Activated CD8-positive, alpha-beta memory T cell treated with anti-CD3 and anti-CD28 coated beads, Interleukin-2, amount 50 U/mL, for 1 hour (primary cell): Measurements from ENCODE around the gene VANGL1.

ENCODE experiments used
- DNase-seq: peaks from one replicate; pipeline ENCODE4 v3.0.0-alpha.2; 2020; ENCODE audit errors: extremely low read depth

VANGL1 gene

GRCh38 chr1:115705085-115705951 lies 63.5 kb downstream of the VANGL1 start:
- no peak for DNase-seq

- no peak for DNase-seq
Observed at GRCh38 chr1:115705963-115706362, 64.2 kb downstream of the VANGL1 start.

DNA sequence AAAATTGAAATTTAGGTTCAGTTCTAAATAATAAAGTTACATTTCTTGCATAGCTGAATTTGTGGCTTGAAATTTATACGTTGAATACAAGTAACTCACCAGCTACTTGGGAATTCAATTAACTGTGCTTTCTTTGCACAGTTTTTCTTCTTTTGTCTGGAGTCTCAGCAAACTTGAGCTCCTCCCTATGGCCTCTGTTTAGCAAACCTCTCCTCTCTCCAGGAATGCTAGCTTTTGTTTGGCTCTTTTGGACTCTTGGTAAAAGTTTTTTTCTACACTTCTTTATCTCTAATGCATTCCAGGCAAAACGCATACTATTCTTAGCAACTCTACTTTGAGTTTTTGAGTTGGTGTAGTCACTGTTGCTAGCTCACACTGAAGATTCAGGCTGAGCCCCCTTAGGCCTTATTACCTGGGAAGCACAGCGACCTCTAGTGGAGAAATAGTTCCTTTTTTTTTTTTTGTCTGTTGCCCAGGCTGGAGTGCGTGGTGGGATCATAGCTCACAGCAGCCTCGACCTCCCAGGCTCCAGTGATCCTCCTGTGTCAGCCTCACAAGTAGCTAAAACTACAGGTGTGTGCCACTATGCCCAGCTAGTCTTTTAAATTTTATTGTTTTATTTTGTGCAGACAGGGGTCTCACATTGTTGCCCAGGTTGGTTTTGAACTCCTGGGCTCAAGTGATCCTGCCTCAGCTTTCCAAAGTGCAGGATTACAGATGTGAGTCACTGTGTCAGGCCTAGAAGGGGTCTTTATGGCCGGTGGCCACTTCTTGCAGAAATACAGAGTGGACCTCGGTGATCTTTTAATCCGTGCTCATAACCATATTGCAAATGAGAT lies 65.0 kb downstream of the VANGL1 start:
- DNase-seq = no peak

- DNase-seq = no peak
Observed at GRCh38 chr1:115710859-115711624, 69.3 kb downstream of the VANGL1 start.

- DNase-seq = no peak
Observed at GRCh38 chr1:115712911-115713609, 71.3 kb downstream of the VANGL1 start.

DNA sequence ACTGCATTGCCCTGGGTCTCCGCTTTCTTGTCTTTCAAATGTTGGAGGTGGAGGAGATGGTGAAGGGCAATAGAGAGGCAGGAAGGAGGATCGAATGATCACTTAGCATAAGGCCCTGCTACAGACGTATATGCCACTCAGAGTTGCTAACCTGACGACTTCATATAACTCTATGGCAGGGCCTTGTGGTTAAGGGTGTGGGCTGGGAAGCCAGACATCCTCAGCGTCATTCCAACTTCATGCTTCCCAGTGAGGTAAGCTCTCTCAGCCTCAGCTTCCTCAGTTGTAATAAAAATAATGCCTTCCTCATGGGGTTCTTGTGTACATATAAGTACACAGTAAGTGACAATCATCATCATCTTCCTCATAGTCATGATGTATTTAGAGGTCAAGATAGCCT lies 72.1 kb downstream of the VANGL1 start:
- DNase-seq = no peak

DNA sequence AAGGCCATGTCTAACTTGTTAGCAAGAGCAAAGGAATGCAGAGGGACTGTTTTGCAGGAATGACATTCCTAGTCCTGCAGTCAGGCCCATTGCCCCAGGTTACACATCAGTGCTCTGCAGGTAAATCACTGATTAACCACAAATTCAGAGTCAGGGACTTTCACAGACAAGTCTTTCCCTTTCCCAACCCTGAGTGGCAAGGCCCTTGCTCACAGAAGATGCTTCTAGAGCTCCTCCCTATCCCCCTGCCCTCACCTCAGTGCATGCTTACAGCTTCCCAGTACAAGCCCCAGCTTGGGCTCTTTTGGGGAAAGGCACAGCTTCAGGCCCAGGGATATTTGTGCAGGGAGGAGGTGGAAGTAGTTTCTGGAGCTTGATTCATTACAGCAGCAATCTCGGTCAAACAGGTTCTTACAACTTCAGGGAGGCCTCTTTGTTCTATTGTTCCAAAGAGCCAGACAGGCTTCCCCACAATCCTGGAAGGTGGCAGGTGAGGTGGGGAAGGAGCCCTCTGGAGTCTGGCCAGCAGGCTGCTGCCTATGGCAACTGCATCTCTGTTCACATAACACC lies 72.9 kb downstream of the VANGL1 start:
- DNase-seq = no peak

DNA sequence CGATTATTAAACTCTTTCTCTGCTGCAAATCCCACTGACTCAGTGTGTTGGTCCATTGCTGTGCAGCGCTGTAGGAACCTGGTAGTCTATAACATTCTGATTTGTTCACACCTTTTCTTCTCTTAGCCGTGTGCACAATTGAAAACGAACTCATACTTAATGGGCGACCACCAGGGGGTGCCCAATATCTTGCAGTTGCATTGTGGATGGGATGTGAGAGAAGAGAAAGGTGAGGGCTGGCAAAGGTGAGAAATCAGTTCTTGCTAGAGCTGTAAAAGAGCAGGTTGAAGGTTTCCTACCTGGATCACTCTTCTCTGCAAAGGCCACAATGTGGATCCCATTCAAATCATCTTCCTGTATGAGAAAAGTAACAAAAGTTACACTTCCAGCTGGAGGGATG lies 75.8 kb downstream of the VANGL1 start:
- no peak for DNase-seq

- DNase-seq = no peak
Observed at GRCh38 chr1:115718011-115718754, 76.4 kb downstream of the VANGL1 start.

DNA sequence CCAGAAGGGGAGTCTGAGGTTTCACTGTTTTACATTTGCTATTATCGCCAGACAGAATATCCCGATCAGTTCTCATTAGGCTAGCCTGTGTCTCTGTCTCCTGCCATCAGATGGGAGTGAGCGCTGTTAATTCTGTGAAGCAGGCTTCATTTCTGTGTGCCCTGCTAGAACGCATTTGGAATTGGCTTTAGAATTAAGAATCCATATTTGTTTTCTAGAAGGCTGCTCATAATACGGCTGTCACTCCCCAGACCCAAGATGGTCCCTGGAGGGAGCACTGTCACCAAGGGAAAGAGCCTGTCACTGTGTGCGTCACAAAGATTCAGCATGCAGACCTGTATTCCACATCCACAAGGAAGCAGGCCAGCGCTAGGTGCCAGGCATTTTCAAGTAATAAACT lies 77.5 kb downstream of the VANGL1 start:
- DNase-seq = no peak

DNA sequence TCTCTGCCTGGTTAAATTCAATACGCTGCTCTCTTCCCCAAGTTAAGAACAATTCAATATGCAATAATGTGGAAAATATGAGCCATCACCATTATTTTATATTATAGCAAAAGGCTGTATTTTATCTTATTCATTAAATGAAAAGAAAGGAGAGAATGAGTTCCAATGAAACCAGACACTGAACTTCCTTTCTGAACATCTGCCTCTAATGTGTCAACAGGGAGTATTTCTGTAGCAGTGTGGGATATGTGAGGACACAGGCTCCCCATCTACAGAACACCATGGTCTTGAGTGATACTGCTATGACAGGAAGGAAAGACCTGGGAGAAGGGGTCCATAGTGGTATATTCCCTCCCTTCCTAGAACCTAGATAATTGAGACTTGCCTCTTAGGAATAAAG lies 80.5 kb downstream of the VANGL1 start:
- DNase-seq = no peak

- no peak for DNase-seq
Observed at GRCh38 chr1:115723756-115724155, 82.0 kb downstream of the VANGL1 start.

DNA sequence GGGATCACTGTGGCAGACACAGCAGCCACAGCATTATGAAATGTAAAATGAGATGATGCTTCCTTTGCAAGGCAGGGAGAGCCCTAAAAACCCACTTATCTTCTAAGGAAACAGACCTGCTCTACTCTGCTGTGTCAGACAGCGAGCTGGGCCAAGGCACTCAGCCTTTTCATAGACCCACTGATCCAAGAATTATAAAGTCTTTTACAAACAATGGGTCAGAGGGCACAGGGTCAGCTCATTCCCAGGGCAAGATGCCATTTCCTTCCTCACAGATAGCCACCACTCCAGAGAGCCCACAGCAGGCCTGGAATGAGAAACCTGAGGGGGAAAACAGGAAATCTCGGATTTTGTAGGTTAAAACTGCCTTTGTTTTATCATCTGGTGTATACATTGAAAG lies 83.8 kb downstream of the VANGL1 start:
- no peak for DNase-seq

DNA sequence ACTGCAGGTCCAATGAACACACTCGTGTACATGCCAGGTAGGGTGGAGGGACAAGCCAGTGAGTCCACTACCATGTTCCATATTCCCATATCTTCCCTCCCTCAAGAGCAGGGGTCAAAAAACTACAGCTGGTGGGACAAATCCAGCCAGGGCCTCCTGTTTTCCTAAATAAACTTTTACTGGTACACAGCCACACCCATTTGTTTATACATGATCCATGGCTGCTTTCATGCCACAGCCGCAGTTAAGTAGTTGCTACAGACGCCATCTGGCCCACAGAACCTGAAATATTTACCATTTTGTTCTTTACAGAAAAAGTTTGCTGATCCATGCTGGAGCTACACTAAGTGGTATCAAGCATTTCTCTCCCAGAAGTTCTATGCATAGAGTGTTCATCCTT lies 84.4 kb downstream of the VANGL1 start:
- no peak for DNase-seq

DNA sequence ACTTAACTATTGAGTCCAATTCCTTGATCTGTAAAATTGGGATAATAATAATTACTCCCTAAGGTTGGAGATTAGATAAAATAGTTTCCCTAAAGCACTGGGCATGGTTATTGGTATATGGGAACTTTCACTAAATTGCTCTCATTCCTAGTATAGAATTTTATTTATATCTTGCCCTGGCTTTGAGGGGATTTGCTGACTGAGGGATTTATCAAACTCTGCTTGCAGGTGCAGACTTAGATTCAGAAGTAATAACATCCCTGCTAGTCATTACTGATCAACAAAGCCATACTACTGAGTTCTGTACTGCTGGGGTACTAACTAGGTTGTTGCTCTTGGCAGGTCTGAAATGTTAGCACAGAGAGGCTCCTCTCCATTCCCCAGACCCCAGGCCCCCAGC lies 84.8 kb downstream of the VANGL1 start:
- no peak for DNase-seq

DNA sequence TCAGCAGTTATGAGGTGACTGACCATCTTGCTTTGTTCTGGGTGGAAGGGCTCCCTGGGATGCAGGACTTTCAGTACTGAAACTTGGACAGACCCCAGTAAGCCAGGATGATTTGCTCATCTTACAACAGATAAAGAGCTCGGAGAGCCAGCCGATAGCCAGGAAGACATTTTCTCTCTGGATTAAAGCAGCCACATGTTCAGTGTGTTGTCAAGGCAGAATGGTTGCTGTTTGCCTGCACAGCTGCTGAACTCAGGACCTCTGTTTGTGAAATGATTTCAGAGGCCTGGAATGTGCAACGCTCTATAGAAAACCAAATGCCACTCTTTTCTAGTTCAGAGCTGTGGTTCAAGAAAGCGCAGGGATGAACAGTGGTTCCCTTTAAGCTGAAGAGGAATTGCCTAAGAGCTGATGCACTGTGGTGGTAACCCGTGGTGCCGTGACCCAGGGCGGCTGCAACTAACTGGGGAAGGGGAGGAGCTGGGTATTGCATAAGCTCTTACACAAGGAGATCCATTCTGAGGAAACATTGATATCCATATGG lies 86.0 kb downstream of the VANGL1 start:
- no peak for DNase-seq

DNA sequence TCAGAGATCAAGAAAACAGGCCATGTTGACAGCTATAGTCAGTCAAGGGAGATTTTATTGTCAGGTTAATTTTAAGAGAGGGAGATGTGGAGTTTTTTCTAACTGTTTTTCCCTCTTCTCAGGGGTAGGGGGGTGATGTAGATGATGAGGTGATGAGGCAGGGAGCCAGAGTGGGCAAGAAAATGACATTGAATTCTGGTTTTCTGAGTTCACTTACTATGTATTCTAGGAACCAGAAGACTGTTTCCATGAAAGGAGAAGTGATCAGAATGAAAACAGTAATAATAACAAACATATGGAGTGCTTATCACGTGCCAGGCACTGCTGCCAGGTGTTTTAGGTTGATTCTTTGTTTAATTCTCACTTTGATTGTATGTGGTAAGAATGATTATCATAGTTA lies 86.6 kb downstream of the VANGL1 start:
- no peak for DNase-seq

DNA sequence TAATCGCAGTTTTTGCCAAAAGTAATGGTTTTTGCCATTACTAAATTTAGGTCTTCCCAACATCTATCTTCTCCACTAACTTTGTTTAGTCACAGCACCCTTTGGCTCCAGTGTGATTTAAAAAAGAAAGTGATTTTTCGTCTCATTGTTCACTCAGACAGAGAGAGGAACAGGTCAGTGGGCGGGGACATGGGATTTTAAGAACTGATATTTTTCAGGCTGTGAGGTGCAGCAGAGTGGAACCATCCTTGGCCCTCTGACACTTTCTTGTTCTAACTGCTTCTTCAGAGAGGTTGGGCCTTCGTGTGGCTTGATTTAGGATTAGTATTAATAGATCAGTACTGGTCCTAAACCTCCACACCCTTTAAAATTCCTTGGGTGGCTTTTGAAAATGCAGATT lies 88.0 kb downstream of the VANGL1 start:
- DNase-seq = no peak

DNA sequence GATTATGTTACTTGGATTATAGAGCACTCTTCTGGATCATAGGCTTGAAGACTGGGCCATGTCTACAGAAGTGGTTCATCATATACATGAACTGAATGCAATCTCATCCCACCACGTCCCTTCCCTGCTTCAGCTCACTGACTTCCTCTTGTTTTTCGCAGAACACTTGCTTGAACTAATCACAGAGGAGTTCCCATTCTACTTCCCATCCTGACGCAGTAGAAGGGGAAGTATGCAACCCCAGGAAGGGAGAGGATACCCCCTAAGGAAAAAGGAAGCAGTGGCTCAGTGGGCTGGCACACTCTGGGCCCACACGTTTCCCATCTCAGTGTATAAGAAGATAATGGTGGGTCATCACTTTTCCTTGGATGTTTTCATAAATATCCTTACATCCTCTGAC lies 90.5 kb downstream of the VANGL1 start:
- no peak for DNase-seq

GRCh38 chr1:115740811-115741210 lies 99.0 kb downstream of the VANGL1 start:
- no peak for DNase-seq
